GM12878 (cell line): ENCODE data around the gene TROAP. TPM values are rescaled to one million over a fixed set of nuclear protein-coding genes. Genes with fewer than 3 reads are reported as not detected.

Experiments used
- ATAC-seq: fragments of 200-7000 bp; cut with Tn5 transposase; 3 replicates; pipeline ENCODE4 v1.9.1; 2020; ENCODE audit warnings: mild to moderate bottlenecking, moderate library complexity
- BruUV-seq: library from RNA; stranded (reverse); fragments of 400-500 nt; replicated peaks from 2 replicates; lab custom pipeline; 2021; lab: Mats Ljungman, UMichigan
- CTCF ChIA-PET: fragments of 300-600 bp; sonication (Branson Sonifier 250); formaldehyde crosslinking; extraction: SDS; loops from one replicate; lab custom pipeline; 2021; ENCODE audit warnings: inconsistent platforms; lab: Yijun Ruan, JAX
- POLR2A ChIA-PET: fragments of 350-600 bp; formaldehyde crosslinking; extraction: SDS; loops from one replicate; lab custom pipeline; 2021; ENCODE audit warnings: inconsistent platforms; lab: Charles Lee
- RAD21 ChIA-PET: fragments of 300-600 bp; sonication (Branson Sonifier 250); formaldehyde crosslinking; loops from one replicate; lab custom pipeline; 2023; ENCODE audit warnings: antibody characterized with exemption; ENCODE audit not compliant: unreplicated experiment; lab: Charles Lee
- SMC1A ChIA-PET: fragments of 300-600 bp; sonication (Branson Sonifier 250); formaldehyde crosslinking; loops from one replicate; lab custom pipeline; 2023; ENCODE audit not compliant: unreplicated experiment, uncharacterized antibody; lab: Charles Lee
- DNase-seq: peaks from one replicate; pipeline ENCODE4 v3.0.0-alpha.2; 2011; ENCODE audit warnings: low read depth, low spot score
- FAIRE-seq: peaks from 3 replicates; lab custom pipeline; 2011; peaks lifted over from hg19 to GRCh38; lab: Jason Lieb, UNC
- H2AFZ ChIP-seq: 2 replicates; pipeline ENCODE4 v1.6.0; 2011; ENCODE audit warnings: low read depth, low read length, control low read depth; ENCODE audit not compliant: control insufficient read depth
- H3K27ac ChIP-seq: 2 replicates; pipeline ENCODE4 v1.5.1; 2011; ENCODE audit warnings: control low read depth; ENCODE audit not compliant: control insufficient read depth, insufficient read depth
- H3K27me3 ChIP-seq, 2 experiments: replicated peaks in 1 of 2; 2 replicates each; pipeline versions ENCODE4 v1.6.0 to v1.6.1; 2011; ENCODE audit warnings: low read length in 1 of 2; ENCODE audit not compliant: control insufficient read depth in 2 of 2, insufficient read depth in 2 of 2
- H3K36me3 ChIP-seq, 2 experiments: 2 replicates each; pipeline ENCODE4 v1.5.1; 2011; ENCODE audit warnings: low read length in 1 of 2; ENCODE audit not compliant: control insufficient read depth in 2 of 2, insufficient read depth in 2 of 2
- H3K4me1 ChIP-seq: 2 replicates; pipeline ENCODE4 v1.6.1; 2011; ENCODE audit warnings: mild to moderate bottlenecking, low read length, moderate library complexity, mixed read lengths; ENCODE audit not compliant: control insufficient read depth, insufficient read depth
- H3K4me2 ChIP-seq: 2 replicates; pipeline ENCODE4 v1.6.0; 2011; ENCODE audit warnings: control low read depth; ENCODE audit not compliant: control insufficient read depth, insufficient read depth
- H3K4me3 ChIP-seq: fragments of 200-600 bp; sonication (generic); 2 replicates; pipeline ENCODE4 v1.5.1; 2016
- H3K79me2 ChIP-seq: 2 replicates; pipeline ENCODE4 v1.6.0; 2011; ENCODE audit warnings: low read length; ENCODE audit not compliant: control insufficient read depth, insufficient read depth
- H3K9ac ChIP-seq: 2 replicates; pipeline ENCODE4 v1.8.0; 2011; ENCODE audit warnings: low read length, control low read depth, mixed read lengths; ENCODE audit not compliant: control insufficient read depth, insufficient read depth
- H3K9me3 ChIP-seq: replicated peaks from 3 replicates; pipeline ENCODE4 v1.5.1; 2011; ENCODE audit warnings: mild to moderate bottlenecking, low read length; ENCODE audit not compliant: control insufficient read depth, insufficient read depth
- H4K20me1 ChIP-seq: 2 replicates; pipeline ENCODE4 v1.6.0; 2011; ENCODE audit not compliant: control insufficient read depth, insufficient read depth
- EP300 ChIP-seq, 2 experiments: fragments of 150-350 bp in 1 of 2; IDR thresholded peaks; 2 replicates each; pipeline ENCODE4 v1.6.1; 2011 to 2012; ENCODE audit warnings: low read depth in 2 of 2, low read length in 2 of 2, borderline replicate concordance in 1 of 2, improper control_type of control experiment in 1 of 2, inconsistent platforms in 1 of 2; ENCODE audit not compliant: control insufficient read depth in 1 of 2
- ESRRA ChIP-seq: IDR thresholded peaks from 2 replicates; pipeline ENCODE4 v1.6.1; 2012; ENCODE audit warnings: mild to moderate bottlenecking, low read length, improper control_type of control experiment
- MTA3 ChIP-seq: IDR thresholded peaks from 2 replicates; pipeline ENCODE4 v1.6.1; 2012; ENCODE audit warnings: low read length, inconsistent platforms, borderline replicate concordance
- POLR2A ChIP-seq: IDR thresholded peaks from 2 replicates; pipeline ENCODE4 v1.6.1; 2011; ENCODE audit warnings: low read depth, mild to moderate bottlenecking, low read length
- POLR2AphosphoS5 ChIP-seq: IDR thresholded peaks from 2 replicates; pipeline ENCODE4 v1.6.1; 2011; ENCODE audit warnings: mild to moderate bottlenecking, low read length, inconsistent platforms
- TARDBP ChIP-seq: IDR thresholded peaks from 2 replicates; pipeline ENCODE4 v1.6.1; 2016; ENCODE audit warnings: borderline replicate concordance
- WGBS: methylation state at CpG from one replicate; pipeline ENCODE4 v1.1.6; 2016; ENCODE audit warnings: low lambda C conversion rate; ENCODE audit not compliant: insufficient replicate concordance, insufficient coverage; ENCODE audit errors: missing lambda C conversion rate; 5-methylcytosine and 5-hydroxymethylcytosine counted together
- in situ Hi-C: fragments of 300-500 bp; cut with MboI; formaldehyde crosslinking; loops from 9 replicates; pipeline ENCODE4 v1.14.3; 2018; ENCODE audit warnings: mixed read lengths
- intact Hi-C: fragments of 100-400 bp; cut with micrococcal nuclease; formaldehyde crosslinking; loops from one replicate; pipeline ENCODE4 v1.14.2; 2022; ENCODE audit not compliant: unreplicated experiment
- polyA plus RNA-seq, 11 experiments: library from polyadenylated mRNA; depleted of rRNA in 4 of 11; unstranded in 6 of 11; stranded (reverse) in 5 of 11; fragments of >200 nt; fragmentation: Nextera tagmentation in 4 of 11; fragmentation: Illumina TruSeq in 1 of 11; extraction: Ambion mirVana in 4 of 11; extraction: Trizol in 1 of 11; gene quantifications; 1 replicate in 1 of 11; 2 replicates in 10 of 11; pipeline versions ENCODE4 v1.2.1 to v1.2.3, GENCODE V29; 2011 to 2016; ENCODE audit warnings: inconsistent platforms in 2 of 11, missing spikeins in 2 of 11, low read depth in 1 of 11
- total RNA-seq, 4 experiments: library from RNA; depleted of rRNA in 3 of 4; stranded (reverse); fragments of >200 nt in 3 of 4; fragmentation: Illumina TruSeq in 1 of 4; extraction: Trizol in 1 of 4; gene quantifications; 2 replicates each; pipeline versions ENCODE4 v1.2.1 to v1.2.3, GENCODE V29; 2013 to 2021

The TROAP gene
- total and polyA plus RNA-seq, 10 of the 15 experiments (the other 5 are each of a cell fraction or from before 2014, with no cell fraction given), result 26.8 to 93.7 (median 52.6) TPM

DNA sequence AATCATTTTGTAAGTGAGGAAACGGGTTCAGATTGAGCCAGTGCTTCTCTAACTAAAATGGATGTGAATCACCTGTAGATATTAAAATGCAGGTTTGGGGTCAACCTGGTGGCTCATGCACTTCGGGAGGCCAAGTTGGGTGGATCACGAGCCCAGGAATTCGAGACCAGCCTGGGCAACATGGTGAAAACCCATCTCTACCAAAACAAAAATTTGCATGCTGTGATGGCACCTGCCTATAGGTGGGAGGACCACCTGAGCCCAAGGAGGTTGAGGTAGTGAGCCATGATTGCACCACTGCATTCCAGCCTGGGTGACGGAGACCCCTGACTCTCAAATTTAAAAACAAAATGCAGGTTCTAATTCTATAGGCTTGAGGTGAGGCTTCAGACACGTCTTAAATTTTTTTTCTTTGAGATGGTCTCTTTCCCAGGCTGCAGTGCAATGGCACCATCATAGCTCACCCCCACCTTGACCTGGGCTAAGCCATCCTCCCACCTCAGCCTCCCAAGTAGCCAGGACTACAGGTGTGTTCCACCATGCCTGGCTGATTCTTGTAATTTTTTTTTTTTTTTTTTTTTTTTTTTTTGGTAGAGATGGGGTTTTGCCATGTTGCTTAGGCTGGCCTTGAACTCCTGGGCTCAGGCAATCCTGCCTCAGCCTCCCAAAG is 49.2 kb upstream of the TROAP start:
- no TSS peak for BruUV-seq
- Histone ChIP-seq H4K20me1 (no peaks in the 10 kb centered on the region), H2AFZ (no peak overlapping the region), H3K27ac (no peak overlapping the region), H3K9me3 (no peaks in the 10 kb centered on the region), H3K4me1 (no peaks in the 10 kb centered on the region), H3K79me2 (peaks cover 2% of the 10 kb centered on the region), H3K36me3 (peaks cover 2 to 11% of the 10 kb centered on the region in 2 experiments; a peak in 3 of 4 replicates), H3K9ac (no peak overlapping the region), H3K27me3 (no peaks in the 10 kb centered on the region; a peak in 1 of 4 replicates), H3K4me3 (no peak overlapping the region), H3K4me2 (no peak overlapping the region)
- RAD21 ChIA-PET, result no interaction called here
- TF ChIP-seq MTA3, result no peak
- peak; percentile 56 for TF ChIP-seq POLR2A
- no peak for TF ChIP-seq ESRRA
- TF ChIP-seq TARDBP, result no peak
- no peak for TF ChIP-seq EP300 (IDR thresholded peaks at IDR 0.05; ENCODE audit: borderline replicate concordance in 1 of 2, control insufficient read depth in 1 of 2, low read depth in 2 of 2, low read length in 2 of 2)
- 0 out of 2 replicates have a peak, but pooled peaks have one; percentile 17 for TF ChIP-seq POLR2AphosphoS5
- intact Hi-C loops (no loop called here), in situ Hi-C loops (no loop called here)
- POLR2A ChIA-PET, result interaction anchor here (0.5 kb wide), 1 partner anchor 27 kb away, joined by 4 read pairs; no protein-coding TSS in a partner anchor
- SMC1A ChIA-PET, result interaction anchor here (1.4 kb wide), 1 partner anchor 240 kb away, joined by 3 read pairs; no protein-coding TSS in a partner anchor
- ATAC-seq, result no peak
- FAIRE-seq, result no peak
- CTCF ChIA-PET, result interaction anchor here (0.6 kb wide), 1 partner anchor 16 kb away, joined by 4 read pairs; no protein-coding TSS in a partner anchor
- WGBS, result 91% methylated on average over 6 of the region's 6 CpGs
- no peak for DNase-seq
